Fibroblast of pulmonary artery (primary cell): ENCODE data around the gene PMVK.

Experiments used
- DNase-seq: peaks from one replicate; pipeline ENCODE4 v3.0.0-alpha.2; 2010; ENCODE audit warnings: low read depth
- H3K4me3 ChIP-seq: replicated peaks from 2 replicates; pipeline ENCODE4 v1.5.1; 2011; ENCODE audit warnings: low read depth, mild to moderate bottlenecking, control low read depth, low read length, moderate library complexity
- TF ChIP-seq, protein P1 (sequence below): IDR thresholded peaks from 2 replicates; pipeline ENCODE4 v1.5.1; 2011; ENCODE audit warnings: mild to moderate bottlenecking, control low read depth, low read length, inconsistent platforms; ENCODE audit errors: missing control alignments

The PMVK gene

DNA sequence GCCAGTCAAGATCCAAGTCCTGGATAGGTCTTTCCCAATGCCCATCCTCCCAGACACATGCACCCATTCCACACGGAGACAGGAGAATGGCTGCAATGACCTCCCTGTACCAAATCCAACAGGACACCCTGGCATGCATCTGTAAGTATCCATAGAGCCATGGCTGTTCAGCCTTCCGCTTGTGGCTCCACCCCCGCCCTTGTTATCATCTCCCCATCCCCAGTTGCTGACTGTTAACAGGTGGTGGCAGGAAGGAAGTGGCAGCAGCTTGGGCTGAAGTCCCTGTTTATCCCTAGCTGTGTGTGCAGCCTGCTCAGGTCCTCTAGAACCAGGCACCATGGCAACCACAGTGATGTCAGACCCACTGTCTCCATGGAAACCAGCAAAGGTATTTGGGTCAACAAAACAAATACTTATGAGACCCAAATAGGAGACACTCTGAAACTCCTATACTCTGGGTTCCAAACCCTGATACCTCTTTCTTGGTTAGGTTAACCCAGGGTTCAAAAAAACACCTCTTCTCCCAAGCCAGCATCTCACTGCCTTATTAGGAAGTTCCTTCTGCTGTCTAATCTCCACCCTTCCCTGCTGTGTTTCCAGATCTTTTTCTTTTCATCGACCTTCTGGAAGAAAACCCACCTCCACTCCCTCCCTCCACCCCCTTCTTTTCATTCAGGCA, 18.7 kb upstream of the PMVK start:
- TF ChIP-seq, protein P1, sequence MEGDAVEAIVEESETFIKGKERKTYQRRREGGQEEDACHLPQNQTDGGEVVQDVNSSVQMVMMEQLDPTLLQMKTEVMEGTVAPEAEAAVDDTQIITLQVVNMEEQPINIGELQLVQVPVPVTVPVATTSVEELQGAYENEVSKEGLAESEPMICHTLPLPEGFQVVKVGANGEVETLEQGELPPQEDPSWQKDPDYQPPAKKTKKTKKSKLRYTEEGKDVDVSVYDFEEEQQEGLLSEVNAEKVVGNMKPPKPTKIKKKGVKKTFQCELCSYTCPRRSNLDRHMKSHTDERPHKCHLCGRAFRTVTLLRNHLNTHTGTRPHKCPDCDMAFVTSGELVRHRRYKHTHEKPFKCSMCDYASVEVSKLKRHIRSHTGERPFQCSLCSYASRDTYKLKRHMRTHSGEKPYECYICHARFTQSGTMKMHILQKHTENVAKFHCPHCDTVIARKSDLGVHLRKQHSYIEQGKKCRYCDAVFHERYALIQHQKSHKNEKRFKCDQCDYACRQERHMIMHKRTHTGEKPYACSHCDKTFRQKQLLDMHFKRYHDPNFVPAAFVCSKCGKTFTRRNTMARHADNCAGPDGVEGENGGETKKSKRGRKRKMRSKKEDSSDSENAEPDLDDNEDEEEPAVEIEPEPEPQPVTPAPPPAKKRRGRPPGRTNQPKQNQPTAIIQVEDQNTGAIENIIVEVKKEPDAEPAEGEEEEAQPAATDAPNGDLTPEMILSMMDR: no peak

DNA sequence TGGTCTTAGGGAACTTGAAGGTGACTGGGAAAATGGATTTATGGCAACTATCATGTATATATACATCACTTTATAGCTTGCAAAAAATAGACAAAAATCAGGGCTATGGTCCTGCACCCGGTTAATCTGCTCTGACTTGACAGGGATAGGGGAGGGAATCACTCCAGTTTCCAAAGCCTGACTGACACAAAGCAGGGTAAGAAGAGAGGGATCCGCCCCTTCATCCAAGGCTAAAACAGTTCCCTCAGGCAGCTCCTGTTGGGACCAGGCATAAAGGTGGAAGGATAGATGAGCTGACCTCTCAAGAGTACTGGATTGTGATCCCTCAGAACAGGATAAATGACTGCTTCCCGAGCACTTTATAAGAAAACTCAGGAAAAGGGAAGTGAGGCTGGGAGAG, 18.0 kb upstream of the PMVK start:
- no peak overlapping the region for H3K4me3 ChIP-seq
- DNase-seq: no peak
- TF ChIP-seq, protein P1: no peak

More for the DNA sequence above, 18.7 kb upstream of the PMVK start:
- peak; percentile 88 for DNase-seq
- H3K4me3 ChIP-seq: peak overlapping the region; percentile 80

DNA sequence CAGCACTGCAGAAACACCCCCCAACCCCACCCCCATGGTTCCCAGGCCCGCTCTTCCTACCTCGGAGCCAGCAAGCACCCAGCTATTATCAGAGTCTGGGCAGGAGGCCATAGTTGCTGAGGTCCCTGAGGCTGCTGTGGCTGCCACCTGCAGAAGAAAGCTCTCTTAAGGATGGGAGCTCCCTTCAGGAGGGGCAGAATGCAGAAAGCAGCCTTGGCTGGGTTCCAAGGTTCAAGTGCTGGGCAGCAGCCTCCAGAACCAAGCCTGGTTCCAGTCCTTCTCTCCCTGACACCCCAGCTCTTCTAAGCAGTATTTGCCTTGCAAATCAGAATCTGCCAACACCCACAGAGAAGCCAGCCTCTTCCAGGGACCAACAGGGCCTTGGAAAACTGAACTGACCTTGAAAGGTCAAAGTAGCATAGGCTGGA, 17.1 kb upstream of the PMVK start:
- no peak overlapping the region for H3K4me3 ChIP-seq
- DNase-seq: no peak
- TF ChIP-seq, protein P1: no peak

DNA sequence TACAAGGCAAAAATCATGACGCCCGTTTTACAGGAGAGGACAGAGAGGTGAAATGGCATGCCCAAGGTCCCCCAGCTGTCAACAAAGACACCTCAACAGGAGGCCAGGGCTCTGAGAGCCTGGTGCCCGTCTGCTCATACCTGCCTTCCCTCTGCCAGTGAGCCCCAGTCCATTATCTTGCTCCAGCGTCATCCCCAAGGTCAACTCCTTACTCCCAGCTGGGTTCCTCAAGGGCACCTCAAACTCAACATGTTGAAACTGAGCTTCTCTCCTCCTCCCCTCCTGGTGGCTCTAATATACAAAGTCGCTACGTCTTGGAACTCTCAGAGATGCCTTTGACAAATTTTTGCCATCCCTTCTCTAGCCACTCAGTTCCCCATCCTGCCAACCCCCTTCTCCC, 16.1 kb upstream of the PMVK start:
- H3K4me3 ChIP-seq: no peak overlapping the region
- TF ChIP-seq, protein P1: no peak

GRCh38 chr1:154951901-154952657, 15.6 kb upstream of the PMVK start:
- TF ChIP-seq, protein P1: no peak
- no peak for DNase-seq
- no peak overlapping the region for H3K4me3 ChIP-seq

More for the DNA sequence above, 16.1 kb upstream of the PMVK start:
- DNase-seq: no peak

GRCh38 chr1:154948079-154948478, 11.6 kb upstream of the PMVK start:
- TF ChIP-seq, protein P1: no peak
- DNase-seq: no peak
- H3K4me3 ChIP-seq: no peak overlapping the region
